Sigmoid colon (tissue), 4 donors: ENCODE measurements around the gene BBS1.

Experiments used
- CTCF ChIP-seq, 4 experiments: fragments of 450-650 bp in 3 of 4; fragments of 200-600 bp in 1 of 4; IDR thresholded peaks; one replicate each; pipeline ENCODE4 v1.5.1; 2016 to 2019; ENCODE audit warnings: antibody characterized with exemption in 4 of 4, mild to moderate bottlenecking in 3 of 4, moderate library complexity in 2 of 4
- EP300 ChIP-seq, 4 donors: sonication (generic); formaldehyde crosslinking; IDR thresholded peaks; one replicate each; pipeline ENCODE4 v1.6.1; 2017; ENCODE audit warnings: antibody characterized with exemption in 4 of 4
- POLR2A ChIP-seq, 2 donors: fragments of 450-650 bp; IDR thresholded peaks; one replicate each; pipeline ENCODE4 v1.6.1; 2016; ENCODE audit warnings: antibody characterized with exemption in 2 of 2, mild to moderate bottlenecking in 2 of 2, moderate library complexity in 2 of 2
- POLR2AphosphoS5 ChIP-seq, 4 donors: sonication (generic); formaldehyde crosslinking; IDR thresholded peaks; one replicate each; pipeline ENCODE4 v1.6.1; 2017; ENCODE audit warnings: antibody characterized with exemption in 4 of 4

- TF ChIP-seq CTCF (IDR thresholded peaks at IDR 0.05) (no peak), POLR2A (IDR thresholded peaks at IDR 0.05) (no peak), POLR2AphosphoS5 (IDR thresholded peaks at IDR 0.05) (no peak), EP300 (IDR thresholded peaks at IDR 0.05) (no peak)
These were observed 1.3 kb upstream of the BBS1 start for GRCh38 chr11:66509131-66509561.
